K562 (cell line): ENCODE results near the gene SEL1L. TPM values are rescaled to one million over a fixed set of nuclear protein-coding genes. Genes with fewer than 3 reads are reported as not detected.

Source experiments
- BCLAF1 ChIP-seq, 2 experiments: fragments of 450-650 bp in 1 of 2; IDR thresholded peaks; 2 replicates each; pipeline ENCODE4 v1.6.1; 2011 to 2017; ENCODE audit warnings: low read depth in 2 of 2, antibody characterized with exemption in 1 of 2, borderline replicate concordance in 1 of 2, low read length in 1 of 2, mild to moderate bottlenecking in 1 of 2, mixed read lengths in 1 of 2; ENCODE audit not compliant: control insufficient read depth in 1 of 2
- CEBPB ChIP-seq: fragments of 450-650 bp; IDR thresholded peaks from 2 replicates; pipeline ENCODE4 v1.6.1; 2016; ENCODE audit warnings: missing genetic modification characterization, missing compliant biosample characterization
- CHD2 ChIP-seq: IDR thresholded peaks from 2 replicates; pipeline ENCODE4 v1.6.1; 2011; ENCODE audit warnings: low read depth, low read length
- FOXA3 ChIP-seq, 2 experiments: fragments of 450-650 bp in 1 of 2; sonication (generic) in 1 of 2; formaldehyde crosslinking; IDR thresholded peaks in 1 of 2; conservative IDR thresholded peaks in 1 of 2; 2 replicates each; pipeline versions ENCODE4 v1.4.0 to v1.8.0; 2020 to 2022; ENCODE audit warnings: mild to moderate bottlenecking in 2 of 2, missing genetic modification reagents in 1 of 2
- FOXP1 ChIP-seq: sonication (generic); formaldehyde crosslinking; IDR thresholded peaks from 2 replicates; pipeline ENCODE4 v1.8.0; 2022; ENCODE audit warnings: mild to moderate bottlenecking, missing genetic modification reagents
- FOXP4 ChIP-seq: sonication (generic); formaldehyde crosslinking; IDR thresholded peaks from 2 replicates; pipeline ENCODE4 v1.8.0; 2022; ENCODE audit warnings: mild to moderate bottlenecking, missing genetic modification reagents, borderline replicate concordance
- KDM5B ChIP-seq: fragments of 200-600 bp; sonication (generic); IDR thresholded peaks from 2 replicates; pipeline ENCODE4 v1.6.1; 2012; ENCODE audit warnings: low read depth, mild to moderate bottlenecking, moderate library complexity, low read length, control low read depth, inconsistent platforms; ENCODE audit not compliant: insufficient replicate concordance
- KLF16 ChIP-seq: IDR thresholded peaks from 2 replicates; pipeline ENCODE4 v1.6.1; 2016; ENCODE audit warnings: antibody characterized with exemption
- KLF6 ChIP-seq: fragments of 250-450 bp; sonication (Bioruptor Pico); IDR thresholded peaks from 2 replicates; pipeline ENCODE4 v1.4.0; 2020; ENCODE audit warnings: mild to moderate bottlenecking, moderate library complexity, borderline replicate concordance
- NFATC3 ChIP-seq: fragments of 450-650 bp; IDR thresholded peaks from 2 replicates; pipeline ENCODE4 v1.6.1; 2017; ENCODE audit warnings: mild to moderate bottlenecking
- NR4A1 ChIP-seq, 2 experiments: fragments of 250-450 bp in 1 of 2; fragments of 450-650 bp in 1 of 2; sonication (Bioruptor Pico) in 1 of 2; IDR thresholded peaks; 2 replicates each; pipeline versions ENCODE4 v1.4.0 to v1.6.1; 2016 to 2020; ENCODE audit warnings: mild to moderate bottlenecking in 2 of 2, missing compliant biosample characterization in 1 of 2, missing genetic modification characterization in 1 of 2, moderate library complexity in 1 of 2
- NRF1 ChIP-seq, 2 experiments: fragments of 450-650 bp; IDR thresholded peaks in 1 of 2; conservative IDR thresholded peaks in 1 of 2; 2 replicates each; pipeline ENCODE4 v1.6.1; 2014; ENCODE audit warnings: mild to moderate bottlenecking in 2 of 2
- PREB ChIP-seq: sonication (generic); formaldehyde crosslinking; IDR thresholded peaks from 2 replicates; pipeline ENCODE4 v1.8.1; 2023; ENCODE audit warnings: mild to moderate bottlenecking, missing genetic modification reagents
- RBM17 ChIP-seq: fragments of 200-400 bp; formaldehyde crosslinking; IDR thresholded peaks from 2 replicates; pipeline ENCODE4 v1.6.1; 2017; ENCODE audit warnings: low read depth, mild to moderate bottlenecking, low read length, borderline replicate concordance
- SREBF2 ChIP-seq: sonication (generic); formaldehyde crosslinking; IDR thresholded peaks from 2 replicates; pipeline ENCODE4 v1.4.0; 2020; ENCODE audit warnings: mild to moderate bottlenecking, missing genetic modification reagents
- TAL1 ChIP-seq: fragments of 450-650 bp; IDR thresholded peaks from 2 replicates; pipeline ENCODE4 v1.6.1; 2016; ENCODE audit warnings: mild to moderate bottlenecking
- YBX1 ChIP-seq: fragments of 450-650 bp; IDR thresholded peaks from 2 replicates; pipeline ENCODE4 v1.7.1; 2016; ENCODE audit warnings: mild to moderate bottlenecking
- ZNF184 ChIP-seq: sonication (generic); formaldehyde crosslinking; IDR thresholded peaks from 2 replicates; pipeline ENCODE4 v1.5.0; 2020; ENCODE audit warnings: missing genetic modification reagents
- ZNF444 ChIP-seq: fragments of 250-450 bp; sonication (Bioruptor Pico); IDR thresholded peaks from 2 replicates; pipeline ENCODE4 v1.4.0; 2020; ENCODE audit warnings: mild to moderate bottlenecking, moderate library complexity
- ZNF445 ChIP-seq: fragments of 250-450 bp; sonication (Bioruptor Pico); IDR thresholded peaks from 2 replicates; pipeline ENCODE4 v1.4.0; 2020; ENCODE audit warnings: low read depth, mild to moderate bottlenecking, moderate library complexity
- ZSCAN29 ChIP-seq: fragments of 450-650 bp; IDR thresholded peaks from 2 replicates; pipeline ENCODE4 v1.6.1; 2017
- polyA plus RNA-seq, 8 experiments: library from polyadenylated mRNA; depleted of rRNA in 4 of 8; stranded (reverse) in 5 of 8; unstranded in 3 of 8; fragments of >200 nt; fragmentation: Nextera tagmentation in 2 of 8; fragmentation: Illumina TruSeq in 1 of 8; extraction: Ambion mirVana in 2 of 8; extraction: Trizol in 1 of 8; gene quantifications; 2 replicates each; pipeline versions ENCODE4 v1.2.1 to v1.2.3, GENCODE V29; 2011 to 2014; ENCODE audit warnings: inconsistent platforms in 1 of 8, missing spikeins in 1 of 8
- total RNA-seq, 7 experiments: library from RNA; depleted of rRNA in 6 of 7; stranded (reverse); fragments of >200 nt in 6 of 7; fragmentation: Illumina TruSeq in 2 of 7; extraction: Trizol in 2 of 7; gene quantifications; 2 replicates each; pipeline versions ENCODE4 v1.2.1 to v1.2.3, GENCODE V29; 2011 to 2021; ENCODE audit warnings: low replicate concordance in 1 of 7

The SEL1L gene
- total and polyA plus RNA-seq, 9 of the 15 experiments (the other 6 are each of a cell fraction or from before 2014, with no cell fraction given), result 7.7 to 21.1 (median 13.6) TPM

- TF ChIP-seq BCLAF1 (IDR thresholded peaks at IDR 0.05; ENCODE audit: borderline replicate concordance in 1 of 2, control insufficient read depth in 1 of 2, low read depth in 2 of 2, low read length in 1 of 2), result no peak
- TF ChIP-seq ZNF184 (CRISPR knock-in tag), result no peak
- no peak for TF ChIP-seq ZNF444 (CRISPR knock-in tag)
- TF ChIP-seq PREB (CRISPR knock-in tag), result no peak
- TF ChIP-seq NRF1 (conservative IDR thresholded peaks at IDR 0.05 in 1 of 2, IDR thresholded peaks at IDR 0.05 in 1 of 2), result peak; percentile 49 to 63
- peak; percentile 70 for TF ChIP-seq TAL1
- TF ChIP-seq SREBF2 (CRISPR knock-in tag), result no peak
- no peak for TF ChIP-seq ZNF445 (CRISPR knock-in tag)
- no peak for TF ChIP-seq YBX1
- no peak for TF ChIP-seq KDM5B
- no peak for TF ChIP-seq FOXP1 (CRISPR knock-in tag)
- no peak; the same call in none of the 2 replicates for TF ChIP-seq KLF16
- no peak for TF ChIP-seq CEBPB (tag)
- no peak for TF ChIP-seq FOXA3 (CRISPR knock-in tag; conservative IDR thresholded peaks at IDR 0.05 in 1 of 2, IDR thresholded peaks at IDR 0.05 in 1 of 2)
- TF ChIP-seq FOXP4 (CRISPR knock-in tag), result no peak
- no peak for TF ChIP-seq NR4A1 (CRISPR knock-in tag; IDR thresholded peaks at IDR 0.05)
- no peak for TF ChIP-seq NR4A1 (tag; IDR thresholded peaks at IDR 0.05)
- no peak for TF ChIP-seq NFATC3
- TF ChIP-seq ZSCAN29, result no peak
- no peak for TF ChIP-seq CHD2
- no peak for TF ChIP-seq KLF6 (CRISPR knock-in tag)
- TF ChIP-seq RBM17, result no peak
These were observed 106.2 kb downstream of the SEL1L start (continued) for GRCh38 chr14:81427348-81428058.
